OCI-LY7 (cell line): ENCODE results near the gene UBE2N. TPM values are rescaled to one million over a fixed set of nuclear protein-coding genes. Genes with fewer than 3 reads are reported as not detected.
"Not testable (repeated sequence)": the region's sequence is repeated elsewhere in the genome, so short reads cannot be mapped to it uniquely, and the experiment has no call there.

ENCODE experiments used
- BruUV-seq: library from RNA; stranded (reverse); fragments of 400-500 nt; replicated peaks from 2 replicates; lab custom pipeline; 2021; lab: Mats Ljungman, UMichigan
- CTCF ChIA-PET: fragments of 300-600 bp; sonication (Branson Sonifier 250); formaldehyde crosslinking; loops from one replicate; lab custom pipeline; 2022; ENCODE audit warnings: antibody characterized with exemption; ENCODE audit not compliant: unreplicated experiment; lab: Charles Lee
- POLR2A ChIA-PET: fragments of 300-600 bp; sonication (Branson Sonifier 250); formaldehyde crosslinking; loops from one replicate; lab custom pipeline; 2022; ENCODE audit warnings: antibody characterized with exemption; lab: Charles Lee
- DNase-seq: peaks from one replicate; pipeline ENCODE4 v3.0.0-alpha.2; 2015; ENCODE audit warnings: low spot score
- H2AFZ ChIP-seq: fragments of 200-600 bp; sonication (generic), shearing (Covaris generic); 2 replicates; pipeline ENCODE4 v1.6.1; 2014; ENCODE audit warnings: mild to moderate bottlenecking, antibody characterized with exemption, low read length, moderate library complexity
- H3K27ac ChIP-seq: fragments of 200-600 bp; sonication (generic); 2 replicates; pipeline ENCODE4 v1.5.1; 2014; ENCODE audit warnings: mixed run types, low read depth, mild to moderate bottlenecking, moderate library complexity, low read length, inconsistent platforms; ENCODE audit not compliant: poor library complexity, severe bottlenecking
- H3K36me3 ChIP-seq: fragments of 200-600 bp; sonication (generic); 2 replicates; pipeline ENCODE4 v1.6.1; 2014; ENCODE audit warnings: mild to moderate bottlenecking, antibody characterized with exemption, low read length, moderate library complexity, mixed read lengths; ENCODE audit not compliant: insufficient read depth
- H3K4me1 ChIP-seq: fragments of 200-600 bp; sonication (generic); 2 replicates; pipeline ENCODE4 v1.5.1; 2014; ENCODE audit warnings: mild to moderate bottlenecking, low read length; ENCODE audit not compliant: insufficient read depth, poor library complexity, severe bottlenecking
- H3K4me2 ChIP-seq: fragments of 200-600 bp; sonication (generic); 2 replicates; pipeline ENCODE4 v1.6.1; 2014; ENCODE audit warnings: mild to moderate bottlenecking, low read length
- H3K4me3 ChIP-seq: fragments of 200-600 bp; sonication (generic); 2 replicates; pipeline ENCODE4 v1.5.1; 2014; ENCODE audit warnings: mild to moderate bottlenecking, low read depth, low read length; ENCODE audit not compliant: poor library complexity, severe bottlenecking
- H3K79me2 ChIP-seq: fragments of 200-600 bp; sonication (generic); 2 replicates; pipeline ENCODE4 v1.6.1; 2016; ENCODE audit warnings: low read depth, mild to moderate bottlenecking, low read length, moderate library complexity, mixed read lengths; ENCODE audit not compliant: insufficient read depth
- H3K9me2 ChIP-seq: fragments of 200-600 bp; sonication (generic); 2 replicates; pipeline ENCODE4 v1.6.1; 2016; ENCODE audit warnings: mild to moderate bottlenecking, low read length, mixed read lengths; ENCODE audit not compliant: insufficient read depth
- H3K9me3 ChIP-seq: fragments of 200-600 bp; sonication (generic); 2 replicates; pipeline ENCODE4 v1.6.1; 2014; ENCODE audit warnings: mild to moderate bottlenecking, mixed run types, low read length, mixed read lengths
- H4K20me1 ChIP-seq: fragments of 200-600 bp; sonication (generic); 2 replicates; pipeline ENCODE4 v1.6.1; 2014; ENCODE audit warnings: mild to moderate bottlenecking, antibody characterized with exemption, low read length, moderate library complexity, mixed read lengths; ENCODE audit not compliant: insufficient read depth
- CTCF ChIP-seq: fragments of 200-600 bp; sonication (generic); conservative IDR thresholded peaks from 2 replicates; pipeline ENCODE4 v1.5.1; 2014; ENCODE audit warnings: mild to moderate bottlenecking, antibody characterized with exemption, low read length, moderate library complexity, mixed read lengths
- EZH2phosphoT487 ChIP-seq: fragments of 200-600 bp; sonication (generic); IDR thresholded peaks from 2 replicates; pipeline ENCODE4 v1.6.1; 2018; ENCODE audit warnings: low read depth, borderline replicate concordance, mild to moderate bottlenecking, mixed run types, antibody characterized with exemption, low read length, moderate library complexity, mixed read lengths
- intact Hi-C: fragments of 100-400 bp; cut with micrococcal nuclease; formaldehyde crosslinking; loops from one replicate; pipeline ENCODE4 v1.10.0; 2022; ENCODE audit not compliant: unreplicated experiment
- total RNA-seq, 2 experiments: library from RNA; depleted of rRNA in 1 of 2; stranded (reverse); fragments of >200 nt in 1 of 2; shearing (Covaris generic) in 1 of 2; gene quantifications; 2 replicates each; pipeline ENCODE4 v1.2.3, GENCODE V29; 2014 to 2022

UBE2N gene
- total RNA-seq, 2 experiments from 2014 or later, result 153 to 214 TPM

DNA sequence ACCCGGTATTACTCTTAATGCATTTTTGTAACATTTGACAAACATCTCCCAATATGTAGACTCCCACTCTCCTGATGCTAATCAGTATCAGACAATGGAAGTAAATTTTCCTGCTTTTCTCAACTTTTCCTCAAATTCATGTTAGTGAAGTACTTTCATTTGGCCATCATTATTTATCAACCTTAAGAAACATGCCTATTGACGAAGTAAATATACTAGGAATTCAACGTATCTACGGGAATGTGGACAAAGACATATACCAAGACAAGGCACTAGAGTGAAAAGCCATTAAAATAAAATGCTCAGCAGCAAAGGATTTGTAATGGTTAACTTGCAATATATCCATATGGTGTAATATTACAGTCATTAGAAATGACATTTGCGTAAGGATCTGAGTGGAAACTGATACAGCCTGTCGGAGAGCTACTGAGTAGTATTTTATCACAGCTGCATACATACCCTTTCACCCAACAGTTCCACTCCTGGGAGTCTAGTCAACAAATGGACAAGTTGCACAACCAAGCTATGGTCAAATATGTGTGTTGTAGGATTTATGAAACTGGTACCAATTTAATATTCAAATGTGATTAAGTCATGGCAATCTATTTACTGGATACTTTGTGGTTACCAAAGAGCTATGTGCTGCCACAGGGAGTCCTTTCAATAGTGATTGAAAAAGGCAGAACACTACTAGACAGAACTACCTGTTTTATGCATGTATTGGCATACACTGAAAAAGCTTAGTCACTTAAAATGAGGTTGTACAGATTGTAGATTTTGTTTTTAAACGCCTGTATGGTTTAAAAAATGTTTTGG, 37.6 kb downstream of the UBE2N start:
- Histone ChIP-seq H3K36me3 (peaks cover 60% of the 10 kb centered on the region), H3K9me2 (no peaks in the 10 kb centered on the region), H3K9me3 (no peaks in the 10 kb centered on the region), H3K4me2 (no peak overlapping the region), H3K27ac (no peak overlapping the region), H4K20me1 (peaks cover 12% of the 10 kb centered on the region), H2AFZ (no peak overlapping the region), H3K4me1 (no peaks in the 10 kb centered on the region), H3K4me3 (no peak overlapping the region), H3K79me2 (peaks cover 5% of the 10 kb centered on the region; the same call in 1 of the 2 replicates)
- TF ChIP-seq EZH2phosphoT487 (no peak), CTCF (no peak)
- ChIA-PET POLR2A (interaction anchor here (0.7 to 1.8 kb wide), 6 partner anchors 10 to 529 kb away, joined by 3 to 4 read pairs (median 4); no protein-coding TSS in a partner anchor), CTCF (no interaction called here)
- no peak for DNase-seq
- no TSS peak for BruUV-seq
- intact Hi-C loops, result no loop called here

- no peak for DNase-seq
- Histone ChIP-seq H4K20me1 (peaks cover 8% of the 10 kb centered on the region), H3K9me2 (no peaks in the 10 kb centered on the region), H2AFZ (no peak overlapping the region), H3K4me1 (no peaks in the 10 kb centered on the region), H3K79me2 (no peaks in the 10 kb centered on the region), H3K4me3 (no peak overlapping the region), H3K4me2 (no peak overlapping the region), H3K27ac (no peak overlapping the region), H3K36me3 (peaks cover 59% of the 10 kb centered on the region), H3K9me3 (no peaks in the 10 kb centered on the region)
- ChIA-PET CTCF (no interaction called here), POLR2A (interaction anchor here (0.6 to 0.7 kb wide), 2 partner anchors 18 to 266 kb away, joined by 3 to 7 read pairs; no protein-coding TSS in a partner anchor)
- BruUV-seq, result no TSS peak
- intact Hi-C loops, result no loop called here
- TF ChIP-seq CTCF, result no peak
- no peak for TF ChIP-seq EZH2phosphoT487
Observed at GRCh38 chr12:93402333-93403311, 39.1 kb downstream of the UBE2N start.

DNA sequence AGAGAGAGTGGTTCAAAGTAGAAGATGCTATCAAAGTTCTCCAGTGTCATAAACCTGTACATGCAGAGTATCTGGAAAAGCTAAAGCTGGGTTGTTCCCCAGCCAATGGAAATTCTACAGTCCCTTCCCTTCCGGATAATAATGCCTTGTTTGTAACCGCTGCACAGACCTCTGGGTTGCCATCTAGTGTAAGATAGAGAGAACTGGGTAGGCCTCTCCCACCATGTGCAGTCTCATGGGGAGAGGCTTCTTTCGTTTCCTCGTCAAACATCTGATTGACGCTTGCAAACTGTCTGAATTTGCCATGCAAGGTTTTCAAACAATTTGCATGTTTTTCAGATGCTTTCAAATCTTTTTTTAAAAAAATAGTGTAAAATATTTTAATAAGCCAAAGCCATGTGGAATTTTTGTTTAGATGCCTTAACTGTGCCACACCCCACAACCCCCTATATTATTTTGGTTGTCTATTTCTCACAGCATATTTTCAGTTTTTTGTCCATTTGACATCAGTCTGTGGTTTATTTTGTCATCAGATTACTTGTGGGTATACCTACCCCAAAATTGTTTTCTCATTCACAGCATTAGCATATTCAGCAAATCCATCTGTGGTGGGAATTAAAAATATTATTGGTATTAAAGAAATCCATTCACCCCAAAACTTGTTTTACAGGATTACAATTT, 42.4 kb downstream of the UBE2N start:
- H3K4me1 ChIP-seq, POLR2A ChIA-PET, DNase-seq, H2AFZ ChIP-seq, H3K9me2 ChIP-seq, BruUV-seq, CTCF ChIA-PET, H4K20me1 ChIP-seq, H3K4me3 ChIP-seq, H3K4me2 ChIP-seq, H3K79me2 ChIP-seq, H3K27ac ChIP-seq, H3K9me3 ChIP-seq: not testable (repeated sequence)
- intact Hi-C loops, result loop anchor here (5.0 kb wide), 1 partner anchor 612 kb away; no protein-coding TSS in a partner anchor
- H3K36me3 ChIP-seq, result peaks cover 48% of the 10 kb centered on the region
